GM20431 (cell line): ENCODE measurements around the gene A4GALT.

Experiments
- in situ Hi-C: fragments of 300-500 bp; cut with MseI, MboI; formaldehyde crosslinking; loops from one replicate; pipeline ENCODE4 v1.15.0; 2020; ENCODE audit warnings: low sequenced_read_pairs; ENCODE audit not compliant: unreplicated experiment

The A4GALT gene

GRCh38 chr22:42708417-42708816 lies 12.3 kb downstream of the A4GALT start:
- in situ Hi-C loops: no loop called here

- in situ Hi-C loops: no loop called here
Observed at GRCh38 chr22:42707496-42707895, 13.2 kb downstream of the A4GALT start.

GRCh38 chr22:42704896-42705295 lies 15.8 kb downstream of the A4GALT start:
- in situ Hi-C loops: no loop called here

- in situ Hi-C loops: no loop called here
Observed at GRCh38 chr22:42702675-42703074, 18.0 kb downstream of the A4GALT start.

GRCh38 chr22:42701694-42702093 lies 19.0 kb downstream of the A4GALT start:
- in situ Hi-C loops: no loop called here

- in situ Hi-C loops: no loop called here
Observed at GRCh38 chr22:42700901-42701300, 19.8 kb downstream of the A4GALT start.

GRCh38 chr22:42700355-42700754 lies 20.3 kb downstream of the A4GALT start:
- in situ Hi-C loops: no loop called here

GRCh38 chr22:42699976-42700352 lies 20.7 kb downstream of the A4GALT start:
- in situ Hi-C loops: no loop called here

GRCh38 chr22:42699281-42699975 lies 21.2 kb downstream of the A4GALT start:
- in situ Hi-C loops: no loop called here

- in situ Hi-C loops: no loop called here
Observed at GRCh38 chr22:42697542-42698013, 23.1 kb downstream of the A4GALT start.

GRCh38 chr22:42696331-42696967 lies 24.2 kb downstream of the A4GALT start:
- in situ Hi-C loops: no loop called here

- in situ Hi-C loops: no loop called here
Observed at GRCh38 chr22:42695294-42695693, 25.4 kb downstream of the A4GALT start.

GRCh38 chr22:42693763-42694683 lies 26.6 kb downstream of the A4GALT start:
- in situ Hi-C loops: no loop called here

- in situ Hi-C loops: no loop called here
Observed at GRCh38 chr22:42693055-42693762, 27.5 kb downstream of the A4GALT start.

GRCh38 chr22:42692239-42693054 lies 28.2 kb downstream of the A4GALT start:
- in situ Hi-C loops: no loop called here

- in situ Hi-C loops: no loop called here
Observed at GRCh38 chr22:42691440-42691839, 29.2 kb downstream of the A4GALT start.

GRCh38 chr22:42688241-42689211 lies 32.1 kb downstream of the A4GALT start:
- in situ Hi-C loops: no loop called here
